KMS-11 (cell line): ENCODE measurements around the gene FYN.
"Not testable (repeated sequence)": the region's sequence is repeated elsewhere in the genome, so short reads cannot be mapped to it uniquely, and the experiment has no call there.

ENCODE experiments used
- H2AFZ ChIP-seq: fragments of 200-600 bp; sonication (generic); 2 replicates; pipeline ENCODE4 v1.6.1; 2016; ENCODE audit warnings: antibody characterized with exemption, mixed run types, low read depth
- H3K27ac ChIP-seq: fragments of 200-600 bp; sonication (generic); 2 replicates; pipeline ENCODE4 v1.6.1; 2016; ENCODE audit warnings: mild to moderate bottlenecking, mixed run types
- H3K27me3 ChIP-seq: fragments of 200-600 bp; sonication (generic); 2 replicates; pipeline ENCODE4 v1.6.1; 2017; ENCODE audit warnings: mild to moderate bottlenecking, low read depth, mixed run types, moderate library complexity; ENCODE audit not compliant: insufficient read depth
- H3K36me3 ChIP-seq: fragments of 200-600 bp; sonication (generic); 2 replicates; pipeline ENCODE4 v1.6.1; 2017; ENCODE audit warnings: mild to moderate bottlenecking, mixed run types; ENCODE audit not compliant: insufficient read depth
- H3K4me1 ChIP-seq: fragments of 200-600 bp; sonication (generic); 2 replicates; pipeline ENCODE4 v1.6.1; 2016; ENCODE audit warnings: mild to moderate bottlenecking, low read depth, mixed run types; ENCODE audit not compliant: poor library complexity, severe bottlenecking
- H3K4me2 ChIP-seq: fragments of 200-600 bp; sonication (generic); 2 replicates; pipeline ENCODE4 v1.7.0; 2016; ENCODE audit warnings: mild to moderate bottlenecking, mixed run types
- H3K4me3 ChIP-seq: fragments of 200-600 bp; sonication (generic); IDR thresholded peaks from 2 replicates; pipeline ENCODE4 v1.6.1; 2017; ENCODE audit warnings: low read depth, low read length, mixed read lengths; ENCODE audit not compliant: insufficient read depth
- H3K79me2 ChIP-seq: fragments of 200-600 bp; sonication (generic); 2 replicates; pipeline ENCODE4 v1.6.1; 2016; ENCODE audit warnings: low read depth, mixed run types; ENCODE audit not compliant: insufficient read depth
- H3K9ac ChIP-seq: fragments of 200-600 bp; sonication (generic); 2 replicates; pipeline ENCODE4 v1.6.1; 2016; ENCODE audit warnings: mild to moderate bottlenecking, mixed run types
- H4K20me1 ChIP-seq: fragments of 200-600 bp; sonication (generic); 2 replicates; pipeline ENCODE4 v1.6.1; 2016; ENCODE audit warnings: mild to moderate bottlenecking, mixed run types; ENCODE audit not compliant: insufficient read depth
- CTCF ChIP-seq: fragments of 200-600 bp; sonication (generic); conservative IDR thresholded peaks from 2 replicates; pipeline ENCODE4 v1.6.1; 2017; ENCODE audit warnings: low read depth, mild to moderate bottlenecking, antibody characterized with exemption, low read length, moderate library complexity, mixed read lengths

FYN gene

GRCh38 chr6:111791415-111791814, 81.8 kb downstream of the FYN start:
- no peak overlapping the region for H3K27ac ChIP-seq
- H2AFZ ChIP-seq = no peak overlapping the region
- no peak overlapping the region for H3K9ac ChIP-seq
- no peak overlapping the region for H3K4me2 ChIP-seq
- no peaks in the 10 kb centered on the region for H4K20me1 ChIP-seq
- H3K79me2 ChIP-seq = peaks cover 8% of the 10 kb centered on the region; the same call in 1 of the 2 replicates
- no peak for TF ChIP-seq CTCF
- H3K36me3 ChIP-seq = no peaks in the 10 kb centered on the region
- no peaks in the 10 kb centered on the region for H3K27me3 ChIP-seq
- H3K4me1 ChIP-seq = peaks cover 43% of the 10 kb centered on the region
- H3K4me3 ChIP-seq = no peak overlapping the region

- H3K27ac ChIP-seq = no peak overlapping the region
- H3K4me2 ChIP-seq = no peak overlapping the region
- no peaks in the 10 kb centered on the region for H3K27me3 ChIP-seq
- no peaks in the 10 kb centered on the region for H4K20me1 ChIP-seq
- no peak overlapping the region for H3K9ac ChIP-seq
- TF ChIP-seq CTCF = no peak
- H3K4me1 ChIP-seq = peaks cover 25% of the 10 kb centered on the region
- peaks cover 8% of the 10 kb centered on the region; the same call in 1 of the 2 replicates for H3K79me2 ChIP-seq
- H3K36me3 ChIP-seq = no peaks in the 10 kb centered on the region
- H2AFZ ChIP-seq = no peak overlapping the region
- H3K4me3 ChIP-seq = no peak overlapping the region
Observed at GRCh38 chr6:111789598-111789997, 83.7 kb downstream of the FYN start.

GRCh38 chr6:111788379-111789276, 84.6 kb downstream of the FYN start:
- Histone ChIP-seq H3K36me3 (no peaks in the 10 kb centered on the region), H4K20me1 (no peaks in the 10 kb centered on the region), H3K79me2 (peaks cover 8% of the 10 kb centered on the region; the same call in 1 of the 2 replicates), H3K4me2 (no peak overlapping the region), H3K4me1 (peaks cover 16% of the 10 kb centered on the region), H3K27ac (no peak overlapping the region), H3K4me3 (no peak overlapping the region), H2AFZ (no peak overlapping the region), H3K9ac (no peak overlapping the region), H3K27me3 (no peaks in the 10 kb centered on the region)
- TF ChIP-seq CTCF = no peak

GRCh38 chr6:111786151-111786550, 87.1 kb downstream of the FYN start:
- not testable (repeated sequence) for H3K27ac ChIP-seq, H3K79me2 ChIP-seq

GRCh38 chr6:111784433-111784832, 88.8 kb downstream of the FYN start:
- Histone ChIP-seq H3K4me2 (no peak overlapping the region), H3K36me3 (no peaks in the 10 kb centered on the region), H2AFZ (no peak overlapping the region), H4K20me1 (no peaks in the 10 kb centered on the region), H3K27ac (no peak overlapping the region), H3K9ac (no peak overlapping the region), H3K4me1 (no peaks in the 10 kb centered on the region), H3K79me2 (no peaks in the 10 kb centered on the region), H3K4me3 (no peak overlapping the region), H3K27me3 (no peaks in the 10 kb centered on the region)
- no peak for TF ChIP-seq CTCF

More at GRCh38 chr6:111786151-111786550, 87.1 kb downstream of the FYN start:
- not testable (repeated sequence) for H3K27me3 ChIP-seq, H4K20me1 ChIP-seq, H2AFZ ChIP-seq, H3K9ac ChIP-seq, H3K4me3 ChIP-seq, H3K4me1 ChIP-seq, H3K4me2 ChIP-seq, H3K36me3 ChIP-seq
